NT2/D1 (cell line): Measurements from ENCODE around the gene OR56A5.
A peak's percentile ranks its signal among the peaks of the same experiment; 100 is the strongest.
"Not testable (repeated sequence)": the region's sequence is repeated elsewhere in the genome, so short reads cannot be mapped to it uniquely, and the experiment has no call there.

ENCODE experiments used
- DNase-seq: peaks from one replicate; pipeline ENCODE4 v3.0.0-alpha.2; 2011; ENCODE audit warnings: low read depth, low spot score
- H3K27me3 ChIP-seq: 2 replicates; pipeline ENCODE4 v1.6.0; 2011; ENCODE audit warnings: mild to moderate bottlenecking; ENCODE audit not compliant: insufficient read length, insufficient read depth
- H3K36me3 ChIP-seq: 2 replicates; pipeline ENCODE4 v1.6.1; 2011; ENCODE audit warnings: mild to moderate bottlenecking, low read length, mixed read lengths; ENCODE audit not compliant: insufficient read depth, insufficient read length
- H3K4me1 ChIP-seq: 2 replicates; pipeline ENCODE4 v1.5.1; 2011; ENCODE audit not compliant: insufficient read depth, insufficient read length
- H3K4me3 ChIP-seq: 2 replicates; pipeline ENCODE4 v1.5.1; 2011; ENCODE audit warnings: low read depth; ENCODE audit not compliant: insufficient read length
- H3K9ac ChIP-seq: 2 replicates; pipeline ENCODE4 v1.6.0; 2011; ENCODE audit warnings: low read depth; ENCODE audit not compliant: insufficient read length
- H3K9me3 ChIP-seq: 2 replicates; pipeline ENCODE4 v1.5.1; 2011; ENCODE audit warnings: mild to moderate bottlenecking, low read length; ENCODE audit not compliant: insufficient read depth
- SUZ12 ChIP-seq: IDR thresholded peaks from 2 replicates; pipeline ENCODE4 v1.6.1; 2011; ENCODE audit not compliant: insufficient read length, insufficient read depth; ENCODE audit errors: extremely low read depth
- YY1 ChIP-seq: IDR thresholded peaks from 2 replicates; pipeline ENCODE4 v1.6.1; 2011; ENCODE audit not compliant: insufficient read length, insufficient read depth
- ZNF274 ChIP-seq: IDR thresholded peaks from 2 replicates; pipeline ENCODE4 v1.6.1; 2011; ENCODE audit warnings: mild to moderate bottlenecking, low read depth, low read length

Gene OR56A5

GRCh38 chr11:5992604-5993251 is 24.4 kb upstream of the OR56A5 start:
- H3K9ac ChIP-seq: no peak overlapping the region
- H3K4me3 ChIP-seq: no peak overlapping the region
- no peaks in the 10 kb centered on the region for H3K27me3 ChIP-seq
- H3K4me1 ChIP-seq: no peaks in the 10 kb centered on the region
- TF ChIP-seq YY1: no peak
- no peak for TF ChIP-seq SUZ12
- TF ChIP-seq ZNF274: no peak
- H3K9me3 ChIP-seq: no peaks in the 10 kb centered on the region; the same call in 1 of the 2 replicates
- peak; percentile 9 for DNase-seq
- no peaks in the 10 kb centered on the region for H3K36me3 ChIP-seq

DNA sequence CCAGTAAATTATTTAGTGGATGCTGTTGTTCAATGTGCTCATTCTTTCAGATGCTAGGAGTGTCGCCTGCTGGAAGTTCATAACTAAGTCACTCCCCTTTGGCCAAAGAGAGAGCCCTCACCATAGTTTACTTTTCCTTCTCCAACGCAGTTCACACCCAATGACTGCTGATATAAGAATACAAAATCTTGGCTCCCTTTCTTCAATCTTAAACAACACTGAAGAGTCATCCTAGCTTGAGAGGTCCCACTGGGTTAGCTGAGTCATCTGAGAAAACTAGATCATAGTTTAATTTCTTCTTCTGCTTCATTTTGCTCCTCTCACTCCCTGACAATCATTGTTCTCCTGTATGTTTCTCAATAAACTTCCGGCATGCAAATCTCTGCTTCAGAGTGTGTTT is 23.9 kb upstream of the OR56A5 start:
- TF ChIP-seq ZNF274 (no peak), YY1 (no peak), SUZ12 (no peak)
- no peak overlapping the region for H3K9ac ChIP-seq
- no peaks in the 10 kb centered on the region for H3K27me3 ChIP-seq
- no peaks in the 10 kb centered on the region for H3K36me3 ChIP-seq
- no peaks in the 10 kb centered on the region for H3K4me1 ChIP-seq
- DNase-seq: no peak
- H3K4me3 ChIP-seq: no peak overlapping the region
- no peaks in the 10 kb centered on the region; the same call in 1 of the 2 replicates for H3K9me3 ChIP-seq

GRCh38 chr11:5989203-5989602 is 20.9 kb upstream of the OR56A5 start:
- Histone ChIP-seq H3K4me1 (no peaks in the 10 kb centered on the region), H3K9ac (no peak overlapping the region), H3K27me3 (no peaks in the 10 kb centered on the region), H3K4me3 (no peak overlapping the region), H3K36me3 (no peaks in the 10 kb centered on the region), H3K9me3 (no peaks in the 10 kb centered on the region; the same call in 1 of the 2 replicates)
- DNase-seq: no peak
- TF ChIP-seq YY1: no peak
- no peak for TF ChIP-seq SUZ12
- no peak for TF ChIP-seq ZNF274

GRCh38 chr11:5986885-5987284 is 18.6 kb upstream of the OR56A5 start, which contains the start of gene OR52L1:
Gene OR52L1 (minus strand): TSS chr11:5986985. CDS start chr11:5986930, 55 bp downstream.
- no peak for TF ChIP-seq ZNF274
- Histone ChIP-seq H3K9me3 (peaks cover 3% of the 10 kb centered on the region; the same call in 1 of the 2 replicates), H3K9ac (no peak within 1 kb of the TSS), H3K4me3 (no peak within 1 kb of the TSS), H3K27me3 (no peaks in the 10 kb centered on the region), H3K4me1 (no peaks in the 10 kb centered on the region), H3K36me3 (no peaks in the 10 kb centered on the region)
- DNase-seq: peak; percentile 8

- TF ChIP-seq ZNF274 (no peak), YY1 (no peak), SUZ12 (no peak)
- DNase-seq: no peak
Measured at GRCh38 chr11:5983443-5983842, 15.1 kb upstream of the OR56A5 start.

DNA sequence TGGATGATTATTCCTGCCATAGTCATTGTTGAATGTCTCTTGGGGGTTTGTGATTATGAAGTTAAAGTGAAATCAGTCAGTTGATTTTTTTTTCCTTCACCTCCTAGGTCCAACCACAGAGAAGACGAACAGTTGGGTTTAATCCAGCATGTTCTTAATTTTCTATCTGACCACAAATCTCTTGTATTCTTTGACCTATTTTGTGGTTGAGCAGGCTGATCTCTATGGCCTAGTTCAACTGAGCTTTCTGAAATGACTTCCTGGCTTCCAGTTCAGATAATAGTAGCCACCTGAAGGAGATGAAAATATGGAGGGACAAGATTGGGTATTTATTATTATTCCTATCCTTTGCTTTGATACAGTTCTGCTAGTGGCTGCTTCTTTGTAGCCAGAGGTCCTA is 5.2 kb upstream of the OR56A5 start:
- DNase-seq: no peak
- no peaks in the 10 kb centered on the region for H3K9me3 ChIP-seq
- no peaks in the 10 kb centered on the region for H3K36me3 ChIP-seq
- H3K4me1 ChIP-seq: no peaks in the 10 kb centered on the region
- TF ChIP-seq ZNF274 (no peak), SUZ12 (no peak), YY1 (no peak)
- H3K4me3 ChIP-seq: no peak overlapping the region
- H3K9ac ChIP-seq: no peak overlapping the region
- no peaks in the 10 kb centered on the region for H3K27me3 ChIP-seq

More at GRCh38 chr11:5983443-5983842, 15.1 kb upstream of the OR56A5 start:
- no peaks in the 10 kb centered on the region for H3K36me3 ChIP-seq
- peaks cover 20% of the 10 kb centered on the region; the same call in 1 of the 2 replicates for H3K9me3 ChIP-seq
- no peak overlapping the region for H3K9ac ChIP-seq
- H3K4me3 ChIP-seq: no peak overlapping the region
- H3K4me1 ChIP-seq: no peaks in the 10 kb centered on the region
- H3K27me3 ChIP-seq: no peaks in the 10 kb centered on the region

DNA sequence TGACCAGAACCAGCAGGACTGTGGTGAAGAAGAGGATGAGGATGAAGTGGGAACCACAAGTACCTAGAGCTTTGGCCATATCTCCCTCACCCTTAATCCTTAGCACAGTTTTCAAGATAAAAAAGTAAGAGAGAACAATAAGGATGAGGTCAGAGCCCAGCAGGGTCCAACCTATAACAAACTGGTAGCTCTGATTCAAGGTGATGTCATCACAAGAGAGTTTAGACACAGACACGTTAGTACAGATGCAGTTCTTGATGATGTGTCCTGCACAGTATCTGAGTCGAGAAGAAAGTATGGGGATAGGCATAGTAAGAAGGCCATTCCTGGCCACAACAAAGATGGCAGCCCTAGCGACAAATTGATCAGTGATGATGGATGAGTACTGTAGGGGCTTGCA is 586 bp downstream of the OR56A5 start:
- no peaks in the 10 kb centered on the region for H3K4me1 ChIP-seq
- peaks cover 17% of the 10 kb centered on the region for H3K9me3 ChIP-seq
- H3K4me3 ChIP-seq: no peak overlapping the region
- TF ChIP-seq ZNF274: no peak
- TF ChIP-seq YY1: no peak
- TF ChIP-seq SUZ12: no peak
- no peak for DNase-seq
- H3K27me3 ChIP-seq: no peaks in the 10 kb centered on the region
- no peaks in the 10 kb centered on the region for H3K36me3 ChIP-seq
- no peak overlapping the region for H3K9ac ChIP-seq

DNA sequence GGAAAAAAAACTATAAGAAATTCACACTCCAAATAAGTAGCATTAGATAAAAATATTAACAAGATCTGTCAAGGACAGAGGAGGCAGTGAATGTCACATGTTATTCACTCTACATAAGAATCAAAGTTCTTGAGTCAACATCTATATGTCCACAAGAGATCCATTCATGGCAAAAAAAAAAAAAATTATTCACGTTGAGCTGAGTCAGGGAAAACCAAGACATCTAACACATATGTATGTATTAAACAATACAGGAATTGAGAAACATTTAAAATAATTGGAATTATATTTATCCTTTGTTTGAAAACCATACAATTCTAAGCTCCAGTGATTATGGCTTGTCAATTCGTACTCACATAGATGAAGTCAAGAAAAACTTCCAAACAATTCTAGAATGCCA is 1.3 kb downstream of the OR56A5 start:
- no peaks in the 10 kb centered on the region for H3K36me3 ChIP-seq
- no peaks in the 10 kb centered on the region for H3K4me1 ChIP-seq
- H3K9me3 ChIP-seq: peaks cover 20% of the 10 kb centered on the region
- no peak overlapping the region for H3K9ac ChIP-seq
- no peak overlapping the region for H3K4me3 ChIP-seq
- no peaks in the 10 kb centered on the region for H3K27me3 ChIP-seq
- TF ChIP-seq ZNF274: no peak
- no peak for TF ChIP-seq YY1
- no peak for TF ChIP-seq SUZ12
- no peak for DNase-seq

DNA sequence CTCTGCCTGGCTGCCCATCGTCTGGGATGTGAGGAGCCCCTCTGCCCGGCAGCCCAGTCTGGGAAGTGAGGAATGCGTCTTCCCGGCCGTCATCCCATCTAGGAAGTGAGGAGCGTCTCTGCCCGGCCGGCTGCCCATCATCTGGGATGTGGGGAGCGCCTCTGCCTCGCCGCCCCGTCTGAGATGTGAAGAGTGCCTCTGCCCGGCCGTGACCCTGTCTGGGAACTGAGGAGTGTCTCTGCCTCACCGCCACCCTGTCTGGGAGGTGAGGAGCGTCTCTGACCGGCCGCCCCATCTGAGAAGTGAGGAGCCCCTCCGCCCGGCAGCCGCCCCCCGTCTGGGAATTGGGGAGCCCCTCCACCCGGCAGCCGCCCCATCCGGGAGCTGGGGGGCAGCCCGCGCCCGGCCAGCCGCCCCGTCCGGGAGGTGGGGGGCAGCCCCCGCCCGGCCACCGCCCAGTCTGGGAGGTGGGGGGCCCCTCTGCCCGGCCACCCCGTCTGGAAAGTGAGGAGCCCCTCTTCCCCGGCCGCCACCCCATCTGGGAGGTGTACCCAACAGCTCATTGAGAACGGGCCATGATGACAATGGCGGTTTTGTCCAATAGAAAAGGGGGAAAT is 7.5 kb downstream of the OR56A5 start:
- DNase-seq, H3K36me3 ChIP-seq, H3K4me3 ChIP-seq, H3K4me1 ChIP-seq, H3K9ac ChIP-seq, H3K27me3 ChIP-seq: not testable (repeated sequence)
- H3K9me3 ChIP-seq: peaks cover 37% of the 10 kb centered on the region
